Pancreas (tissue), 10 donors: ENCODE results near the gene CENPH. TPM values are rescaled to one million over a fixed set of nuclear protein-coding genes. Genes with fewer than 3 reads are reported as not detected.

ENCODE experiments used
- ATAC-seq, 4 donors: fragments of 200-7000 bp; cut with Tn5 transposase; one replicate each; pipeline versions ENCODE4 v1.8.0 to v1.9.1; 2020; ENCODE audit warnings: mild to moderate bottlenecking in 4 of 4, moderate library complexity in 4 of 4
- DNase-seq, 6 donors: peaks; one replicate each; pipeline ENCODE4 v3.0.0-alpha.2; 2020
- FAIRE-seq: peaks from 2 replicates; lab custom pipeline; 2012; peaks lifted over from hg19 to GRCh38; lab: Jason Lieb, UNC
- H3K27ac ChIP-seq, 4 donors: fragments of 200-600 bp; sonication (generic); 1 replicate in 3 of 4; 2 replicates in 1 of 4; pipeline versions ENCODE4 v1.5.0 to v1.8.0; 2020
- H3K27me3 ChIP-seq, 4 donors: fragments of 200-600 bp; one replicate each; pipeline ENCODE4 v1.8.0; 2021
- H3K36me3 ChIP-seq, 3 donors: fragments of 200-600 bp; sonication (generic) in 1 of 3; one replicate each; pipeline versions ENCODE4 v1.5.0 to v1.8.0; 2020 to 2021
- H3K4me1 ChIP-seq, 3 donors: fragments of 200-600 bp; one replicate each; pipeline ENCODE4 v1.8.0; 2021
- H3K4me3 ChIP-seq, 4 donors: fragments of 200-600 bp; sonication (generic) in 2 of 4; one replicate each; pipeline versions ENCODE4 v1.5.0 to v1.8.0; 2020 to 2021
- H3K9me3 ChIP-seq, 4 donors: fragments of 200-600 bp; one replicate each; pipeline ENCODE4 v1.8.0; 2021
- WGBS, 2 donors: extraction: QIAGEN DNeasy Blood & Tissue Kit; methylation state at CpG; one replicate each; pipeline ENCODE4 v1.1.7; 2013; 5-methylcytosine and 5-hydroxymethylcytosine counted together
- intact Hi-C, 3 donors: fragments of 100-400 bp; cut with DNase I; formaldehyde crosslinking; loops; one replicate each; pipeline versions ENCODE4 v1.11.1 to v1.14.2; 2022
- polyA plus RNA-seq, 2 donors: library from polyadenylated mRNA; stranded (reverse); fragments of 200-250 nt; gene quantifications; one replicate each; pipeline ENCODE4 v1.2.3, GENCODE V29; 2013
- total RNA-seq, 6 donors: library from RNA; stranded (reverse); fragmentation: NEBNext Ultra II Directional in 4 of 6; extraction: Animal tissue kit (Norgen Biotek cat#: 25700) in 4 of 6; gene quantifications; one replicate each; pipeline versions ENCODE4 v1.2.1 to v1.2.4, GENCODE V29; 2021 to 2023
- TF ChIP-seq, protein P1 (sequence below), 4 donors: fragments of 200-600 bp; sonication (generic) in 3 of 4; IDR thresholded peaks; one replicate each; pipeline versions ENCODE4 v1.5.0 to v1.8.0; 2021; ENCODE audit warnings: antibody characterized with exemption in 4 of 4
- donor health status: healthy with polysubstance abuse.
- donor health status: DM: no; HTN: no; CAD: no; lungs with moderate emphysema.
- donor health status: DM: no; HTN: no; CAD: no.
- donor health status: control.
- donor health status: control.
- donor health status: Bipolar disorder and iron deficiency.
- donor health status: DM: yes; HTN: yes; CAD: no.
- donor health status: DM: no; HTN: no; CAD: no.
- donor health status: DM: no; HTN: no; CAD: no.
- donor health status: DM: yes; HTN: yes; CAD: no.

Gene CENPH
- total and polyA plus RNA-seq, 8 donors: 0.28 to 1.4 (median 1.0) TPM

DNA sequence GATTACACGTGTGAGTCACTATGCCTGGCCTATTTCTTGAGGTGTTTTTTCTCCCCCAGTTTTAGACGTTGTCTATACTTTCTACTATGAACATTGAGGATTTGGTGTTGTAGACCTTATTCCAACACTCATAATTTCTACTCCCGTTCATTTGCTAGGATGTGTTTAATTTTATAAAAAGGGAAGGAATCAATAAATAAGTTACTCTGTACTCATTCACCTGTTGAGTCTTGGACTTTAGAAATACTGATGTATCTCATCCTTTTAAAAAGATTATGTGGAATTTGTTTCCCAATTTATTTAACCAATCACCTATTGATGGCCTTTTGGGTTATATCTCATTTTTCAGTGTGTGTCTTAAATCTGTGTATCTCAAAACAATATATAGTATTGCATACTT, 48.5 kb downstream of the CENPH start:
- intact Hi-C loops: no loop called here
- H3K9me3 ChIP-seq: no peaks in the 10 kb centered on the region
- TF ChIP-seq, protein P1, sequence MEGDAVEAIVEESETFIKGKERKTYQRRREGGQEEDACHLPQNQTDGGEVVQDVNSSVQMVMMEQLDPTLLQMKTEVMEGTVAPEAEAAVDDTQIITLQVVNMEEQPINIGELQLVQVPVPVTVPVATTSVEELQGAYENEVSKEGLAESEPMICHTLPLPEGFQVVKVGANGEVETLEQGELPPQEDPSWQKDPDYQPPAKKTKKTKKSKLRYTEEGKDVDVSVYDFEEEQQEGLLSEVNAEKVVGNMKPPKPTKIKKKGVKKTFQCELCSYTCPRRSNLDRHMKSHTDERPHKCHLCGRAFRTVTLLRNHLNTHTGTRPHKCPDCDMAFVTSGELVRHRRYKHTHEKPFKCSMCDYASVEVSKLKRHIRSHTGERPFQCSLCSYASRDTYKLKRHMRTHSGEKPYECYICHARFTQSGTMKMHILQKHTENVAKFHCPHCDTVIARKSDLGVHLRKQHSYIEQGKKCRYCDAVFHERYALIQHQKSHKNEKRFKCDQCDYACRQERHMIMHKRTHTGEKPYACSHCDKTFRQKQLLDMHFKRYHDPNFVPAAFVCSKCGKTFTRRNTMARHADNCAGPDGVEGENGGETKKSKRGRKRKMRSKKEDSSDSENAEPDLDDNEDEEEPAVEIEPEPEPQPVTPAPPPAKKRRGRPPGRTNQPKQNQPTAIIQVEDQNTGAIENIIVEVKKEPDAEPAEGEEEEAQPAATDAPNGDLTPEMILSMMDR (IDR thresholded peaks at IDR 0.05): no peak
- H3K27me3 ChIP-seq: no peaks in the 10 kb centered on the region
- no peak overlapping the region for H3K27ac ChIP-seq
- no peak for ATAC-seq
- no peak overlapping the region for H3K4me3 ChIP-seq
- WGBS, 2 donors: 76 to 87% methylated on average over 3 of the region's 3 CpGs
- peaks cover 0 to 15% (median 12%) of the 10 kb centered on the region in 3 donors for H3K4me1 ChIP-seq
- DNase-seq: no peak
- no peaks in the 10 kb centered on the region for H3K36me3 ChIP-seq
- FAIRE-seq: no peak

DNA sequence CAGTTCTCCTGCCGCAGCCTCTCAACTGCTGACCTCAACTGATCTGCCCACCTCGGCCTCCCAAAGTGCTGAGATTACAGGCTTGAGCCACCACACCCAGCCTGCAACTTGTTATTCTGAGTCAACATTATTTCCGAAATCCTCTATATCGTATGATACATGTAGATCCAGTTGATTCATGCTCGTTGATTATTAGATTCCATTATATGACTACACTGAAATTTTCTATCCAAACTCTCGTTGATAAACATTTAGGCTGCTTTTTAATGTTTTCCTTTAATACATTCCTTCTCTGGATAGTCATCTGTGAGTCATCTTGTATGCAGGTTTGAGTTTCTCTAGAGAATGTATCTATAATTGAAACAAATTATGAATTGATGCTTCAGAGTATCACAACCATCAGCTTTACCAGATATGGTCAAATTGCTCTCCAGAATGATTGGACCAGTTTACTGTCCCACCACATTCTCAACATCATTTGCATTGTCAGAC, 49.4 kb downstream of the CENPH start:
- WGBS, 2 donors: 85 to 89% methylated on average over 6 of the region's 6 CpGs

DNA sequence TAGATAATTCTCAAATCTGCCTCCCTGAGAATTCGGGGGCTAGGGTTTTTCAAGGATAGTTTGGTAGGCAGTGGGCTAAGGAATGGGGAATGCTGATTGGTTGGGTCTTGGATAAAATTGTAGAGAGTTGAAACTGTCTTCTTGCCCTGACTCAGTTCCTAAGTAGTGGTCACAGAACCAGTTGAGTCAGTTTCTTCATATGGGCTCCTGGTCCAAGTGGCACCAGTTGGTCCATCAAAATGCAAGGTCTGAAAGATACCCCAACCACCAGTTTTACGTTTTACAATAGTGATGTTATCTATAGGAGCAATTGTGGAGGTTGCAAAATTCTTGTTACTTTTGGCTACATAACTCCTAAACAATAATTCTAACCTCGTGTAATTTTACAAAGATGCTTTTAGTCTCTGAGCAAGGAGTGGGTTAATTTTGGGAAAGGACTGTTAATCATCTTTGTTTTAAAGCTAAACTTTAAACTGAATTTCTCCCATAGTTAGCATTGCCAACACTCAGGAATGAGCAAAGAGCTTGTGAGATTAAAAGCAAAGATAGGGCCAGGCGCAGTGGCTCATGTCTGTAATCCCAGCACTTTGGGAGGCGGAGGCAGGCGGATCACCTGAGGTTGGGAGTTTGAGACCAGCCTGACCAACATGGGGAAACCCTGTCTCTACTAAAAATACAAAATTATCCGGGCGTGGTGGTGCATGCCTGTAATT, 53.0 kb downstream of the CENPH start:
- Histone ChIP-seq H3K9me3 (no peaks in the 10 kb centered on the region), H3K4me3 (no peak overlapping the region), H3K36me3 (no peaks in the 10 kb centered on the region), H3K27me3 (no peaks in the 10 kb centered on the region), H3K4me1 (no peaks in the 10 kb centered on the region), H3K27ac (no peak overlapping the region)
- FAIRE-seq (no peak), DNase-seq (no peak), ATAC-seq (no peak)
- TF ChIP-seq, protein P1 (IDR thresholded peaks at IDR 0.05): no peak
- WGBS, 2 donors: 71 to 76% methylated on average over 8 of the region's 8 CpGs
- intact Hi-C loops: no loop called here

More for the DNA sequence above, 49.4 kb downstream of the CENPH start:
- Histone ChIP-seq H3K36me3 (no peaks in the 10 kb centered on the region), H3K4me1 (peaks cover 0 to 15% (median 12%) of the 10 kb centered on the region in 3 donors), H3K27ac (no peak overlapping the region), H3K27me3 (no peaks in the 10 kb centered on the region), H3K9me3 (no peaks in the 10 kb centered on the region), H3K4me3 (no peak overlapping the region)
- intact Hi-C loops: no loop called here
- ATAC-seq: no peak
- TF ChIP-seq, protein P1 (IDR thresholded peaks at IDR 0.05): no peak
- no peak for DNase-seq
- no peak for FAIRE-seq

DNA sequence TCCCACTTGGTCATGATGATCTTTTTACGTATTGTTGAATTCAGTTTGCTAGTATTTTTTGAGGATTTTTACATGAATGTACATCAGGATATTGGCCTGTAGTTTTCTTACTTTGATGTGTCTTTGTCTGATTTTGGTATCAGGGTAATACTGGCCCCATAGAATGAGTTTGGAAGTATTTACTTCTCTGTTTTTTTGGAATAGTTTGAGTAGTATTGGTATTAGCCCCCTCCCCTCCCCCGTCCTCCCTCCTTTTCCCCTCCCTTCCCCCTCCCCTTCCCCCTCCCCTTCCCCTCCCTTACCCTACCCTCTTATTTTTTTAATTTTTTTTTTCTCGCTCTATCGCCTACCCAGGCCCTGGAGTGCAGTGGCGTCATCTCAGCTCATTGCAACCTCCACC, 55.6 kb downstream of the CENPH start:
- Histone ChIP-seq H3K9me3 (no peaks in the 10 kb centered on the region), H3K4me1 (no peaks in the 10 kb centered on the region), H3K27me3 (no peaks in the 10 kb centered on the region), H3K36me3 (no peaks in the 10 kb centered on the region), H3K27ac (no peak overlapping the region), H3K4me3 (no peak overlapping the region)
- WGBS, 2 donors: 95 to 97% methylated on average over 5 of the region's 5 CpGs
- FAIRE-seq (no peak), DNase-seq (no peak), ATAC-seq (no peak)
- intact Hi-C loops: no loop called here
- TF ChIP-seq, protein P1 (IDR thresholded peaks at IDR 0.05): no peak

DNA sequence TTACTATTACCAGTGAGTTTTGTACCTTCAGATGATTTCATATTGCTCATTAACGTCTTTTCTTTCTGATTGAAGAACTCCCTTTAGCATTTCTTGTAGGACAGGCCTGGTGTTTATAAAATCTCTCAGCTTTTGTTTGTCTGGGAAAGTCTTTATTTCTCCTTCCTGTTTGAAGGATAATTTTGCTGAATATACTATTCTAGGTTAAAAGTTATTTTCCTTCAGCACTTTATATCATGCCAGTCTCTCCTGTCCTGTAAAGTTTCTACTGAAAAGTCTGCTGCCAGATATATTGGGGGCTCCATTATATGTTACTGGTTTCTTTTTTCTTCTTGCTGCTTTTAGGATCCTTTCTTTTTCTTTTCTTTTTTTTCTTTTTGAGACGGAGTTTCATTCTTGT, 58.6 kb downstream of the CENPH start:
- Histone ChIP-seq H3K4me1 (no peaks in the 10 kb centered on the region), H3K4me3 (no peak overlapping the region), H3K9me3 (no peaks in the 10 kb centered on the region), H3K27ac (no peak overlapping the region), H3K36me3 (no peaks in the 10 kb centered on the region), H3K27me3 (no peaks in the 10 kb centered on the region)
- DNase-seq (no peak), FAIRE-seq (no peak), ATAC-seq (no peak)
- TF ChIP-seq, protein P1 (IDR thresholded peaks at IDR 0.05): no peak
- intact Hi-C loops: no loop called here
- WGBS, 2 donors: 90 to 93% methylated on average over 2 of the region's 2 CpGs
